ES-I3 (cell line): ENCODE data around the gene PHACTR1.
"Not testable (repeated sequence)": the region's sequence is repeated elsewhere in the genome, so short reads cannot be mapped to it uniquely, and the experiment has no call there.

ENCODE experiments used
- H3K36me3 ChIP-seq: 2 replicates; pipeline ENCODE4 v1.6.1; 2013; ENCODE audit warnings: mild to moderate bottlenecking, low read length, control low read depth, moderate library complexity; ENCODE audit not compliant: insufficient read depth
- H3K4me1 ChIP-seq: 2 replicates; pipeline ENCODE4 v1.6.1; 2013; ENCODE audit warnings: mild to moderate bottlenecking, control low read depth, low read length; ENCODE audit not compliant: insufficient read depth
- H3K9ac ChIP-seq: 2 replicates; pipeline ENCODE4 v1.6.1; 2013; ENCODE audit warnings: low read depth, mild to moderate bottlenecking, low read length, moderate library complexity
- H3K9me3 ChIP-seq: 2 replicates; pipeline ENCODE4 v1.6.1; 2013; ENCODE audit warnings: mild to moderate bottlenecking, low read length, moderate library complexity; ENCODE audit not compliant: control insufficient read depth, insufficient read depth

The PHACTR1 gene

DNA sequence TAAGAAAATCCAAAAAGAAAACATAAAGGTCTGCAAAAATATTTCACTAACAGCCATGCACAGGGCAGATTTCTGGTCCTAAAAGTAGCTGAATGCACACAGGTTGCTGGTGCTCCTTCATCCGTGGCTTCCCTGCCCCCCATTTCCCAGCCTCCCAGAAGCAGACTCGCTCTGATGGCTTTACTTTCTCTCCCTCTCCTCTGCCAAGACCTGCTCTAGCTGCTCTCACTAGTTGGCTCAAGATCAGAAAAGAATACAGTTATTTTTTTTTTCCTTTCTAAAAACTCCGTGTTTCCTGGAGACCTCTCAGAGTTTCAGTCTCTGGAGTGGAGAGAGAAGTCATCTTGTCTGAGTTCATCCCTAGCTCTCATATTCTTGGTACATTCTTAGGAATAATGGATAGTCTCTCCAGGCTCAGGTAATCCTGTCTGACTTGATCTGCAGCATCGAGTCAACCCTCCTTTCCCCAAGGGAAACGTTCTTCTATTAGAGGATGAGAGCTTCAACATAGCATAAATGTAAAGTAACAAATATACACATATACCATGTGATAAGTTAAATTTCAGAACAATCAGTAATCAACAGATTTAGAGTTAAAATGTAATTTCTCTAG is 397.5 kb downstream of the PHACTR1 start:
- no peaks in the 10 kb centered on the region for H3K36me3 ChIP-seq
- no peaks in the 10 kb centered on the region for H3K9me3 ChIP-seq
- no peak overlapping the region for H3K9ac ChIP-seq
- H3K4me1 ChIP-seq = no peaks in the 10 kb centered on the region

DNA sequence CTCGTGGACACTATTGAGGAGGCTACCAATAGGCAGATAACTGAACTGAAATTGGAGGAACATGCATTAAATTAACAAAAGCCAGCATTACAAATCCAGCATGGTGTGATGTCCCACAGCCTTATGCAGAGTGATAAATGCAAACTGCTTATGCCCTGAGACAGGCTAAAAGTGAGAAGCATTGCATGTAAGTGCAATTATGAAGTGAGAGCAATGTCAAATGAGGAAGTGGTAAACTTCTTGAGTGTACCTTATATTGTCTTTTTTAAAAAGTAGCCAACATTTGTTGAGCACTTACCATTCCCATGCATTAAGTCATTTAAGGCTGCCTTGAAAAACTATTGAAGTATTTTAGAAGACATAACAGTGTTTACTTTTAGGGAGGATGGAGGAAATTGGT is 399.6 kb downstream of the PHACTR1 start:
- Histone ChIP-seq H3K4me1 (0 out of 2 replicates have a peak, but pooled peaks cover 6% of the 10 kb centered on the region), H3K9me3 (no peaks in the 10 kb centered on the region), H3K9ac (no peak overlapping the region), H3K36me3 (no peaks in the 10 kb centered on the region)

DNA sequence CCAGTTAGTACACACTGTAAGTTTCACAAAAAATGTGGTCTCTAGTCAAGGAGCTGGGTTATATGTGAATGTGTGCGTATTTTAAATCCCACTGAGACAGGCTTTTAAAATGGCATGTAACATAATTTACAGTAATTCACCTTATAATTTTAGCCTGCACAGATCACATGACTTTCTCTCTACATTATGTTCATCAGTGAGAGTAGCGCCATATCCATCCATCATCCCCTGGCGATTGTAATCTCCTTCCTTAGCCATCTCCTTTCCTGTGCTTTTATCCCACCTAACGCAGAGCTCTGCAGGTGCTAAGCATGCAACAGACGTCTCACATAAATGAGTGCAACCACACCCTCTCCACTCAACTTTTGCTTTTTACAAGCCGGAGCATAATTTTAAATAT is 401.0 kb downstream of the PHACTR1 start:
- no peaks in the 10 kb centered on the region for H3K36me3 ChIP-seq
- 0 out of 2 replicates have a peak, but pooled peaks cover 6% of the 10 kb centered on the region for H3K4me1 ChIP-seq
- H3K9ac ChIP-seq = no peak overlapping the region
- H3K9me3 ChIP-seq = no peaks in the 10 kb centered on the region

DNA sequence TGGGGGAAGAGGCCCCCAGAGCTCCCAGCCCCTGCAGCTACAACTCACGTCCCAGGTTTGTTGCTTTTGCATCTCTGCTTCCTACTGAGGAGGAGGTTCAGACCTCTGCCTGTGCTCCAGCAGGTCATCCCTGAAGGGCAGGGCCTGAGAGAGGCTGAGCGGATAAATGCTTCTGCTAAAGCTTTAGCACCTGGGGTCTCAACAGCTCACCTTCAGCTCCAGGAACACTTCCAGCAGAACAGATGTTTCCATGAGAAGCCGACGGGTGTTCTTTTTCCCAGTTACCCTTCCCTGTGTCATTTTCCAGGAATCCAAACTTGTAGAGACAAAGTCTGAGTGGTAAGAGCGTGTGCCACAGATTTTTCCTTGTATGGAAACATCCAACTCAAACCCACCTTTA is 403.0 kb downstream of the PHACTR1 start:
- H3K9me3 ChIP-seq = no peaks in the 10 kb centered on the region
- H3K9ac ChIP-seq = no peak overlapping the region
- 0 out of 2 replicates have a peak, but pooled peaks cover 6% of the 10 kb centered on the region for H3K4me1 ChIP-seq
- H3K36me3 ChIP-seq = no peaks in the 10 kb centered on the region

DNA sequence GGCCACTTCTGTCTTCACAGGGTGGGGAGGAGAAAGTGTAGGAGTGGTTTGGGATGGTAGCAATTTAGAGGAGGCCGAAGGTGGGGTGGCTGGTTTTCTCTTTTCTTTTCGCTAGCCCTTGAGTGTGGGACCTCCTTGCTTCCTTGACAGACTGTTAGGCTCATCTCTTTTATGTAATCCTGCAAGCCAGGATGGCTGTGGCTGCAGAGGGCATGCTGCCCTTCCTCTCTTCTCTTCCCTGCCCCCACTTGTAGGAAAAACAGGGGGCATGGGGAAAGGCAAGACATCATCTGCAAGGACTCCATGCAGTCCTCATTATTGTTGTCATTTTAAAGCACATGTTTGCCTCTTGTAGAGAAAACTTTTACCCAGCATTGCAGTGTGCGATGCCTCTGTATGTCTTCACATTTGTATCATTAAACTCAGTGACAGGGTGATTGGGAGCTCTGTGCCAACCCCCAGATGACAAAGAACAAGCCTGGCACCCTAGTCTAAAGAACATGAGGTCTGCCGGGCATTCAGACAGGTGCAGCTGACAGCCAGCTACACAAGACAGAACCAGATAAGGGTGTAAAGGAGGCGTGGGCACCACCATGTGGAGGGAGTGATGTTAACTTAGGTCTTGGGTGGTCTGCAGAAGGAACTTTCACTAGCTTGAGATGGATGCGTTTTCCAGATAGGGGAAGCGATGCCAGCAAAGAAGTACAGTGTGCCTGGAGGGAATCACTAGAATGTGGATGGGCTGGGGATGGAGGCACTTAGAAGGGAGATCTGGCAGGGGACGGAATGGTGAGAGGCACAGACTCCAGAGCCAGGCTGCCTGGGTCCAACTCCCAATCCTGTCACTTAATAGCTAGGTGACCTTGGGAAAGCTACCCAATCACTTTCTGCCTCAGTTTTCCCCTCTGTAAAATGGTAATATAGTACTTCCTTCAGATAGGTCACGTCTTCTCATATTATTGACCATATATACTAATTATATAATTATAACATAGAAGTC is 404.2 kb downstream of the PHACTR1 start:
- Histone ChIP-seq H3K4me1 (0 out of 2 replicates have a peak, but pooled peaks cover 6% of the 10 kb centered on the region), H3K9me3 (no peaks in the 10 kb centered on the region), H3K36me3 (no peaks in the 10 kb centered on the region), H3K9ac (no peak overlapping the region)

DNA sequence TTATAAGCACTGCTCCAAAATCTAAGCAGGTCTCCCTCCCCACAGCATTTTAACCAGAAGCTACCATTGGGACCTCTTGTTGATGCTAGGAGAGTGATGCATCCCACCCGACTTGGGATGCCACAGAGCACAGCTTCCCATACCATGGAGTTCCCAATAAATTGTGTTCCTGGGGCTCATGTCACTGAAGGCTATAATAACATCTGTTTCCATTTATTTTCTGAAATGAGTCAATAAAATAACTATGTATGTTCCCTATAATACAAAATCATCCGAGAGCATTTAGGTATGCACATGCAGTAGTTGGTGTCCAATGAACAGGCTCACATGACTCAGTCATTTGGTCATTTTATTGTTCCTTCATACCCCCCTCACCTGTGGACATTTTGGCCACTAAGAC is 407.6 kb downstream of the PHACTR1 start:
- no peaks in the 10 kb centered on the region for H3K9me3 ChIP-seq
- H3K9ac ChIP-seq = no peak overlapping the region
- 0 out of 2 replicates have a peak, but pooled peaks cover 6% of the 10 kb centered on the region for H3K4me1 ChIP-seq
- H3K36me3 ChIP-seq = no peaks in the 10 kb centered on the region

DNA sequence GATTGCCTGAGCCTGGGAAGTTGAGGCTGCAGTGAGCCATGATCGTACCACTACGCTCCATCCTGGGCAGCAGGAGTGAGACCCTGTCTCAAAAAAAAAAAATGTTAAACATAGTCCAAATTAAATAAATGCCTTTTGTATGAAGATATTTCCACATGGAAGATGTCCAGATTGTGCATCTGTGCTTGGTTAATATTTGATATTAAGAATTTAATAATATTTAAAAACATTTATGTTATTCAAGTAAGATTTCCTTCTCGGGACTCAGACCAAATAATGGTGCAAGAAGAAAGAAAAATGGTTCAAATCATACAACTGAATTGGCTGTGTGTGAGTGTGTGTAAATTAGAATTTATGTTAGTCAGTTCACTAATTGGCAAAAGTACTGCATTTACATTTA is 409.3 kb downstream of the PHACTR1 start:
- no peaks in the 10 kb centered on the region for H3K9me3 ChIP-seq
- H3K9ac ChIP-seq = no peak overlapping the region
- H3K36me3 ChIP-seq = no peaks in the 10 kb centered on the region
- H3K4me1 ChIP-seq = no peaks in the 10 kb centered on the region

DNA sequence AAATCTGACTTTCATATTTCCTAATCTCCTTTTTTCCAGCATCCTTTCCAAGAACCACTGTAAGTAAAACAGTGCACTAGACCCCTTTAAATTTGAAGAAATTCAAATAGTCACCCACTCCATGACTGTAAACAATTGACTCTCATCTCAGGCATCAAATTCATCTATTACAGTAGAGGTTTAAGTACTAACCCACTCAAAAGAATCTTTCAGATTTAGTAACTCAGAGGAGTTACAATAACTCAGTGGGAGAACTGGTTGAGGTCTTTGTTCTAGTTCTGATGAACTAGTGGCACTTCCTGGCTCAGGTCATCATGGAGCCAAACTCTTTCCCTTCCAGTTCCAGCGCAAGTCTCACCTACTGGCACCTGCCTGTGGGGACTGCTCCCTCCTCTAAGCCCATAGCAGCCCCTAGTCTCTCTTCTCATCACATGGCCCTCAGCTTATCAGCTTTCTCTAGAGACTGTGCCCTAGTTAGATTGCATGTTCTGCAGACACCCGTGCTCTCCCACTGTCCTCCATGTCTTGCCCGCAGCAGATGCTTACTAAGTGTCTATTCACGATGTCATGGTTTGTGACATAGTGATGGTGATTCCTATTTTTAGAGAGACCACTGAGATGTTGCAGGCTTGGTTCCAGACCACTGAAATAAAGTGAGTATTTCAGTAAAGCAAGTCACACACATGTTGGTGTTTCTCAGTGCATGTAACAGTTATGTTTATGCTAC is 415.5 kb downstream of the PHACTR1 start:
- Histone ChIP-seq H3K9ac (no peak overlapping the region), H3K9me3 (peaks cover 6% of the 10 kb centered on the region; the same call in 1 of the 2 replicates), H3K4me1 (no peaks in the 10 kb centered on the region), H3K36me3 (no peaks in the 10 kb centered on the region)

DNA sequence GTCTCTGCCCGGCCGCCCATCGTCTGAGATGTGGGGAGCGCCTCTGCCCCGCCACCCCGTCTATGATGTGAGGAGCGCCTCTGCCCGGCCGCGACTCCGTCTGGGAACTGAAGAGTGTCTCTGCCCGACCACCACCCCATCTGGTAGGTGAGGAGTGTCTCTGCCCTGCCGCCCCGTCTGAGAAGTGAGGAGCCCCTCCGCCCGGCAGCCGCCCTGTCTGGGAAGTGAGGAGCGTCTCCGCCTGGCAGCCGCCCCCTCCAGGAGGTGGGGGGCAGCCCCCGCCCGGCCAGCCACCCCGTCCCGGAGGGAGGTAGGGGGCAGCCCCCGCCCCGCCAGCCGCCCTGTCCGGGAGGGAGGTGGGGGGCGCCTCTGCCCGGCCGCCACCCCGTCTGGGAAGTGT is 417.3 kb downstream of the PHACTR1 start:
- not testable (repeated sequence) for H3K36me3 ChIP-seq, H3K9me3 ChIP-seq, H3K9ac ChIP-seq, H3K4me1 ChIP-seq

DNA sequence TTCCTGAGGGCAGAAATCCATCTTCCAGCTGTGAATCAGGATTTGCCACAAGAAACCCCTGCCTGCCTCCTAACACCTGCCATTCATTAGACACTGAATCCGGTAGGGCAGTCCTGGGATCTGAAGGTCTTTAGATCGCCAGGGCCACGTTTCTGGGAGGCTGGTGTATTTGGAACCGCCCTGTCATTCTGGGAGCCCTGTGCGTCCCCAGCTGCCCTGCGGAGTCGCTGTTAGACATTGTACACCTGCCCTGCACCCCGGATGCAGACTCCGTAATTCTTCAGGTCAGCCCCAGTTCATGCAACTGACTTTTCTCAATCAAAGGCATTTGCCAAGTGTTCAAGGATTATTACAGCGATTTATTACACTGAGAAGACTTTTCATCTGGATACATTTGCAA is 418.6 kb downstream of the PHACTR1 start:
- H3K9me3 ChIP-seq = peaks cover 6% of the 10 kb centered on the region; the same call in 1 of the 2 replicates
- no peaks in the 10 kb centered on the region for H3K4me1 ChIP-seq
- no peaks in the 10 kb centered on the region for H3K36me3 ChIP-seq

DNA sequence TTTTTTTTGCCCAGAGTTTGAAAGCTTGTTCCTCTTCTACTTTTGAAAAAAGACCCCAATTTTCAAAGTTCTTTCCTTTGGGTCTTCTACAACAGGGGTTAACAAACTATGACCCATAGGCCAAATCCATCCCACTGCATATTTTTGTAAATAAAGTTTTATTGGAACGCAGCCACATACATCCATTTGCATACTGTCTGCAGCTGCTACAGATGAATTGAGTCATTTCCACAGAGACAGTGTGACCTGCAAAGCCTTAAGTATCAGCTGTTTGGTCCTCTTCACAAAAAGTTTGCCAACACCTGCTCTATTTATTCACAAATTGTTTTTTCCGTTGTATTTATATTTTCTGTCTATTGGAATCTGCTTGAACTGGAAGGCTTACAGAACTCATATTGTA is 422.6 kb downstream of the PHACTR1 start:
- no peaks in the 10 kb centered on the region for H3K36me3 ChIP-seq
- H3K4me1 ChIP-seq = no peaks in the 10 kb centered on the region; the same call in 1 of the 2 replicates
- H3K9ac ChIP-seq = no peak overlapping the region
- no peaks in the 10 kb centered on the region for H3K9me3 ChIP-seq

More for the DNA sequence above, 418.6 kb downstream of the PHACTR1 start:
- H3K9ac ChIP-seq = no peak overlapping the region

DNA sequence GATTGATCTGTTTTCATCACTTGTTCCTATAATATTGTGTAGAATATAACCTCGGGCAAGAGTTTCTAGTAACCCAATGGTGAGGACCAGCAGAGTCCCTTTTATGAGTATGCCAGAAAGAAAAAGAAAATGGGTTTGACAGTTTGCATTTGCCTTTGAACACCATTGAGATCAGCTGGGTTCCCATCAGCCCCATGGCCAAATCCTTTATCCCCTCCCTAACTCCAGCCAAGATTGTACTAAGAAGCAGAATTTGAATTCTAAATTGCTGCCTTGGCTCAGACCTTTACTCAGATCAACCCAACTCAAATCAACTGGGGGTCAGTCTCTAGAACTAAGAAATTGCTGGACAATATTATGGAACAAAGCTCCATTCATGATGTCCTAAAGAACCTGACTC is 424.4 kb downstream of the PHACTR1 start:
- Histone ChIP-seq H3K9ac (no peak overlapping the region), H3K36me3 (no peaks in the 10 kb centered on the region), H3K9me3 (no peaks in the 10 kb centered on the region), H3K4me1 (no peaks in the 10 kb centered on the region; the same call in 1 of the 2 replicates)

DNA sequence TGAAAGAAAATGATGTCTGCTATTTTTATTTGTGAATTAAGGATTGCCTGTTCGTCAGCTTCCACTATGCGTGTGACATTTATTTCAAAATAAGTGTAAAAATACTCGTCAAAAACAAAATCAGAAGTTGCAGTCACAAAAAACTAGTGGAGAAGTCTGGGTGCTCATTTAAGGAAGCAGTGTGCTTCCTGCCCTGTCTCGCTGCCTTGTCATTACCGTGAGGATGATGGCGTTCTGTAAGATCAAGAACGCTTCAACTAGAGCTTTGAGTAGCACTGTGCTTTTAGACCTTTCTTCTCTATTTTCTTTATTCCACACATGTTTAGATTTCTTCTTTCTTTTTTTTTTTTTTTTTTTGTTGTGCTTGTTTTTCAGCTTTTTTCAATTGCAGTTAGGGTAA is 424.8 kb downstream of the PHACTR1 start:
- Histone ChIP-seq H3K36me3 (no peaks in the 10 kb centered on the region), H3K4me1 (no peaks in the 10 kb centered on the region; the same call in 1 of the 2 replicates), H3K9ac (no peak overlapping the region)

DNA sequence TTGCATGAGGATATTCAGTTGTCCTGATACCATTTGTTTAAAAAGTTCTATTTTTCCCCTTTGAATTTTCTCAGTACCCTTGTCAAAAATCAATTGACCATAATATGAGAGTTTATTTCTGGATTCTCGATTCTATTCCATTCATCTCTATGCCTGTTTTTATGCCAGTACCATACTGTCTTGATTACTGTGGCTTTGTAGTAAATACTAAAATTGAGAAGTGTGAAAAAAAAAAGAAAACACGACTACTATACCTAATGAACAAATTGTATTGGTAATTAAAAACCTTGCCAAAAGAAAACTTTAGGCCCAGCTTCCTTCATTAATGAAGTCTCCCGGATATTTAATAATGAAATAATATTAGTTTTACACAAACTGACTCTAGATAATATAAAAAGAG is 426.0 kb downstream of the PHACTR1 start:
- H3K4me1 ChIP-seq = no peaks in the 10 kb centered on the region; the same call in 1 of the 2 replicates
- no peak overlapping the region for H3K9ac ChIP-seq
- no peaks in the 10 kb centered on the region for H3K9me3 ChIP-seq
- H3K36me3 ChIP-seq = no peaks in the 10 kb centered on the region

More for the DNA sequence above, 424.8 kb downstream of the PHACTR1 start:
- H3K9me3 ChIP-seq = no peaks in the 10 kb centered on the region
